Measurements from ENCODE around the gene HSFY1.
"Not testable (repeated sequence)": the region's sequence is repeated elsewhere in the genome, so short reads cannot be mapped to it uniquely, and the experiment has no call there.

GRCh38 chrY:18546420-18546819 lies at the start of gene HSFY1:
- not testable (repeated sequence) for TF ChIP-seq CTCF (IDR thresholded peaks at IDR 0.05 in 2 of 3, conservative IDR thresholded peaks at IDR 0.05 in 1 of 3; ENCODE audit: borderline replicate concordance in 1 of 3, insufficient read depth in 1 of 3, low read depth in 2 of 3, low read length in 2 of 3); EZH2 (IDR thresholded peaks at IDR 0.05); POLR2AphosphoS5 (IDR thresholded peaks at IDR 0.05; ENCODE audit: low read depth, low read length); POLR2A (IDR thresholded peaks at IDR 0.05; ENCODE audit: borderline replicate concordance, extremely low read depth, insufficient read depth, insufficient read length); ZFX (IDR thresholded peaks at IDR 0.05); ZNF274 (IDR thresholded peaks at IDR 0.05; ENCODE audit: low read depth, low read length); CEBPB (IDR thresholded peaks at IDR 0.05; ENCODE audit: low read depth)
